ENCODE measurements around the gene FOXP2.
"Not testable (repeated sequence)": the region's sequence is repeated elsewhere in the genome, so short reads cannot be mapped to it uniquely, and the experiment has no call there.

Gene FOXP2

GRCh38 chr7:114574384-114574783 is 159.8 kb downstream of the FOXP2 start:
- in situ Hi-C loops (cut with HindIII; ENCODE audit: low sequenced_read_pairs) = no loop called here

GRCh38 chr7:114575098-114575497 is 160.5 kb downstream of the FOXP2 start:
- in situ Hi-C loops (cut with HindIII; ENCODE audit: low sequenced_read_pairs) = no loop called here

- in situ Hi-C loops (cut with HindIII; ENCODE audit: low sequenced_read_pairs) = not testable (repeated sequence)
Measured at GRCh38 chr7:114580963-114581362, 166.3 kb downstream of the FOXP2 start.

GRCh38 chr7:114588506-114588905 is 173.9 kb downstream of the FOXP2 start:
- in situ Hi-C loops (cut with HindIII; ENCODE audit: low sequenced_read_pairs) = no loop called here

- in situ Hi-C loops (cut with HindIII; ENCODE audit: low sequenced_read_pairs) = no loop called here
Measured at GRCh38 chr7:114589436-114589835, 174.8 kb downstream of the FOXP2 start.

- in situ Hi-C loops (cut with HindIII; ENCODE audit: low sequenced_read_pairs) = no loop called here
Measured at GRCh38 chr7:114590298-114590697, 175.7 kb downstream of the FOXP2 start.

GRCh38 chr7:114598946-114599345 is 184.3 kb downstream of the FOXP2 start:
- in situ Hi-C loops (cut with HindIII; ENCODE audit: low sequenced_read_pairs) = no loop called here

GRCh38 chr7:114606100-114606499 is 191.5 kb downstream of the FOXP2 start:
- in situ Hi-C loops (cut with HindIII; ENCODE audit: low sequenced_read_pairs) = no loop called here

GRCh38 chr7:114608822-114609221 is 194.2 kb downstream of the FOXP2 start:
- in situ Hi-C loops (cut with HindIII; ENCODE audit: low sequenced_read_pairs) = not testable (repeated sequence)

GRCh38 chr7:114620208-114620607 is 205.6 kb downstream of the FOXP2 start:
- in situ Hi-C loops (cut with HindIII; ENCODE audit: low sequenced_read_pairs) = no loop called here

GRCh38 chr7:114622221-114622620 is 207.6 kb downstream of the FOXP2 start:
- in situ Hi-C loops (cut with HindIII; ENCODE audit: low sequenced_read_pairs) = no loop called here

GRCh38 chr7:114623146-114623545 is 208.5 kb downstream of the FOXP2 start:
- in situ Hi-C loops (cut with HindIII; ENCODE audit: low sequenced_read_pairs) = no loop called here

GRCh38 chr7:114627231-114627630 is 212.6 kb downstream of the FOXP2 start:
- in situ Hi-C loops (cut with HindIII; ENCODE audit: low sequenced_read_pairs) = no loop called here

- in situ Hi-C loops (cut with HindIII; ENCODE audit: low sequenced_read_pairs) = no loop called here
Measured at GRCh38 chr7:114628362-114628761, 213.7 kb downstream of the FOXP2 start.

GRCh38 chr7:114629762-114630161 is 215.1 kb downstream of the FOXP2 start:
- in situ Hi-C loops (cut with HindIII; ENCODE audit: low sequenced_read_pairs) = no loop called here

- in situ Hi-C loops (cut with HindIII; ENCODE audit: low sequenced_read_pairs) = no loop called here
Measured at GRCh38 chr7:114630201-114630990, 215.8 kb downstream of the FOXP2 start.

- in situ Hi-C loops (cut with HindIII; ENCODE audit: low sequenced_read_pairs) = no loop called here
Measured at GRCh38 chr7:114631249-114631822, 216.7 kb downstream of the FOXP2 start.

- in situ Hi-C loops (cut with HindIII; ENCODE audit: low sequenced_read_pairs) = no loop called here
Measured at GRCh38 chr7:114639451-114639850, 224.8 kb downstream of the FOXP2 start.

GRCh38 chr7:114644455-114644854 is 229.8 kb downstream of the FOXP2 start:
- in situ Hi-C loops (cut with HindIII; ENCODE audit: low sequenced_read_pairs) = no loop called here

GRCh38 chr7:114645451-114645850 is 230.8 kb downstream of the FOXP2 start:
- in situ Hi-C loops (cut with HindIII; ENCODE audit: low sequenced_read_pairs) = no loop called here

- in situ Hi-C loops (cut with HindIII; ENCODE audit: low sequenced_read_pairs) = no loop called here
Measured at GRCh38 chr7:114647518-114647917, 232.9 kb downstream of the FOXP2 start.

- in situ Hi-C loops (cut with HindIII; ENCODE audit: low sequenced_read_pairs) = no loop called here
Measured at GRCh38 chr7:114648117-114648516, 233.5 kb downstream of the FOXP2 start.

GRCh38 chr7:114648680-114649079 is 234.1 kb downstream of the FOXP2 start:
- in situ Hi-C loops (cut with HindIII; ENCODE audit: low sequenced_read_pairs) = no loop called here
